Immature natural killer cell (primary cell): Measurements from ENCODE around the gene OTOGL. TPM values are rescaled to one million over a fixed set of nuclear protein-coding genes. Genes with fewer than 3 reads are reported as not detected.

Experiments used
- DNase-seq, 3 donors: peaks; one replicate each; pipeline ENCODE4 v3.0.0; 2022; ENCODE audit warnings: mixed read lengths in 1 of 3
- H3K27ac Mint-ChIP-seq, 6 donors: one replicate each; pipeline ENCODE4 v1.8.0; 2020; ENCODE audit warnings: mixed read lengths in 6 of 6, mild to moderate bottlenecking in 5 of 6, inconsistent platforms in 4 of 6, moderate library complexity in 3 of 6
- H3K27me3 Mint-ChIP-seq, 3 donors: one replicate each; pipeline ENCODE4 v1.8.0; 2020 to 2021; ENCODE audit warnings: low read depth in 3 of 3, mild to moderate bottlenecking in 3 of 3, mixed read lengths in 3 of 3, moderate library complexity in 3 of 3, inconsistent platforms in 1 of 3
- H3K36me3 Mint-ChIP-seq, 3 donors: one replicate each; pipeline ENCODE4 v1.8.0; 2020; ENCODE audit warnings: mixed read lengths in 3 of 3, inconsistent platforms in 2 of 3, mild to moderate bottlenecking in 2 of 3
- H3K4me1 Mint-ChIP-seq, 2 donors: one replicate each; pipeline ENCODE4 v1.8.0; 2020; ENCODE audit warnings: inconsistent platforms in 2 of 2, mild to moderate bottlenecking in 2 of 2, mixed read lengths in 2 of 2, moderate library complexity in 1 of 2
- H3K4me3 Mint-ChIP-seq, 5 donors: one replicate each; pipeline ENCODE4 v1.8.0; 2020; ENCODE audit warnings: mild to moderate bottlenecking in 5 of 5, mixed read lengths in 5 of 5, inconsistent platforms in 3 of 5, moderate library complexity in 3 of 5
- H3K9me3 Mint-ChIP-seq, 6 donors: one replicate each; pipeline ENCODE4 v1.8.0; 2020; ENCODE audit warnings: mild to moderate bottlenecking in 6 of 6, mixed read lengths in 6 of 6, inconsistent platforms in 4 of 6, moderate library complexity in 3 of 6
- polyA plus RNA-seq, 3 donors: library from polyadenylated mRNA; unstranded; fragments of 300-500 nt; fragmentation: Illumina TruSeq; gene quantifications; one replicate each; pipeline ENCODE4 v1.2.3, GENCODE V29; 2021

OTOGL gene
- polyA plus RNA-seq, 3 donors from 2014 or later: not detected

GRCh38 chr12:80356097-80356496, 256.8 kb downstream of the OTOGL start:
- no peak for DNase-seq
- no peaks in the 10 kb centered on the region for H3K4me1 Mint-ChIP-seq
- peaks cover 0 to 3% (median 0%) of the 10 kb centered on the region in 6 donors for H3K9me3 Mint-ChIP-seq
- H3K27ac Mint-ChIP-seq: no peak overlapping the region
- no peaks in the 10 kb centered on the region for H3K36me3 Mint-ChIP-seq
- no peaks in the 10 kb centered on the region for H3K27me3 Mint-ChIP-seq
- H3K4me3 Mint-ChIP-seq: no peak overlapping the region

GRCh38 chr12:80359703-80360102, 260.4 kb downstream of the OTOGL start:
- Mint-ChIP-seq H3K4me3 (no peak overlapping the region), H3K27me3 (peaks cover 0 to 3% (median 0%) of the 10 kb centered on the region in 3 donors), H3K4me1 (no peaks in the 10 kb centered on the region), H3K27ac (no peak overlapping the region), H3K36me3 (no peaks in the 10 kb centered on the region), H3K9me3 (peaks cover 0 to 6% (median 3%) of the 10 kb centered on the region in 6 donors)
- no peak for DNase-seq

- no peaks in the 10 kb centered on the region for H3K36me3 Mint-ChIP-seq
- no peak for DNase-seq
- no peaks in the 10 kb centered on the region for H3K4me1 Mint-ChIP-seq
- no peak overlapping the region for H3K27ac Mint-ChIP-seq
- no peak overlapping the region for H3K4me3 Mint-ChIP-seq
- peaks cover 0 to 3% (median 0%) of the 10 kb centered on the region in 3 donors for H3K27me3 Mint-ChIP-seq
- peaks cover 0 to 6% (median 3%) of the 10 kb centered on the region in 6 donors for H3K9me3 Mint-ChIP-seq
These were observed 264.7 kb downstream of the OTOGL start for GRCh38 chr12:80364056-80364455.

GRCh38 chr12:80373666-80374065, 274.3 kb downstream of the OTOGL start:
- Mint-ChIP-seq H3K27ac (no peak overlapping the region), H3K27me3 (no peaks in the 10 kb centered on the region), H3K4me1 (no peaks in the 10 kb centered on the region), H3K9me3 (peaks cover 0 to 4% (median 0%) of the 10 kb centered on the region in 6 donors), H3K36me3 (no peaks in the 10 kb centered on the region), H3K4me3 (no peak overlapping the region)
- no peak for DNase-seq

GRCh38 chr12:80374615-80375014, 275.3 kb downstream of the OTOGL start:
- H3K9me3 Mint-ChIP-seq: peaks cover 0 to 4% (median 0%) of the 10 kb centered on the region in 6 donors
- no peak for DNase-seq
- H3K36me3 Mint-ChIP-seq: no peaks in the 10 kb centered on the region
- H3K4me3 Mint-ChIP-seq: no peak overlapping the region
- no peaks in the 10 kb centered on the region for H3K27me3 Mint-ChIP-seq
- no peak overlapping the region for H3K27ac Mint-ChIP-seq
- H3K4me1 Mint-ChIP-seq: no peaks in the 10 kb centered on the region

GRCh38 chr12:80377140-80377794, 277.9 kb downstream of the OTOGL start:
- Mint-ChIP-seq H3K27ac (no peak overlapping the region), H3K9me3 (peaks cover 0 to 4% (median under 1%) of the 10 kb centered on the region in 6 donors), H3K4me1 (no peaks in the 10 kb centered on the region), H3K27me3 (peaks cover 0 to 1% (median 0%) of the 10 kb centered on the region in 3 donors), H3K4me3 (no peak overlapping the region), H3K36me3 (no peaks in the 10 kb centered on the region)
- no peak for DNase-seq

- Mint-ChIP-seq H3K4me1 (no peaks in the 10 kb centered on the region), H3K27ac (no peak overlapping the region), H3K9me3 (peaks cover 0 to 9% (median under 1%) of the 10 kb centered on the region in 6 donors), H3K4me3 (no peak overlapping the region), H3K36me3 (peaks cover 0 to 3% (median 0%) of the 10 kb centered on the region in 3 donors), H3K27me3 (peaks cover 0 to 1% (median 0%) of the 10 kb centered on the region in 3 donors)
- DNase-seq: no peak
These were observed 281.8 kb downstream of the OTOGL start for GRCh38 chr12:80381121-80381520.

- Mint-ChIP-seq H3K4me3 (no peak overlapping the region), H3K27ac (no peak overlapping the region), H3K27me3 (peaks cover 0 to 3% (median 0%) of the 10 kb centered on the region in 3 donors), H3K4me1 (no peaks in the 10 kb centered on the region), H3K36me3 (peaks cover 0 to 3% (median 0%) of the 10 kb centered on the region in 3 donors), H3K9me3 (peaks cover 0 to 11% (median 4%) of the 10 kb centered on the region in 6 donors)
- no peak for DNase-seq
These were observed 282.9 kb downstream of the OTOGL start for GRCh38 chr12:80382254-80382653.

GRCh38 chr12:80400571-80400991, 301.2 kb downstream of the OTOGL start:
- Mint-ChIP-seq H3K4me3 (no peak overlapping the region), H3K27ac (no peak overlapping the region), H3K9me3 (peaks cover 3 to 17% (median 6%) of the 10 kb centered on the region in 6 donors), H3K27me3 (peaks cover 0 to 5% (median 4%) of the 10 kb centered on the region in 3 donors), H3K36me3 (no peaks in the 10 kb centered on the region), H3K4me1 (no peaks in the 10 kb centered on the region)
- no peak for DNase-seq

GRCh38 chr12:80401191-80401590, 301.9 kb downstream of the OTOGL start:
- H3K27me3 Mint-ChIP-seq: peaks cover 0 to 5% (median 5%) of the 10 kb centered on the region in 3 donors
- no peak overlapping the region for H3K27ac Mint-ChIP-seq
- H3K4me3 Mint-ChIP-seq: no peak overlapping the region
- H3K9me3 Mint-ChIP-seq: peaks cover 3 to 17% (median 6%) of the 10 kb centered on the region in 6 donors
- DNase-seq: no peak
- no peaks in the 10 kb centered on the region for H3K36me3 Mint-ChIP-seq
- H3K4me1 Mint-ChIP-seq: no peaks in the 10 kb centered on the region

GRCh38 chr12:80404629-80405028, 305.3 kb downstream of the OTOGL start:
- no peaks in the 10 kb centered on the region for H3K4me1 Mint-ChIP-seq
- H3K27ac Mint-ChIP-seq: no peak overlapping the region
- H3K9me3 Mint-ChIP-seq: peaks cover 1 to 13% (median 4%) of the 10 kb centered on the region in 6 donors
- peaks cover 0 to 5% (median 3%) of the 10 kb centered on the region in 3 donors for H3K27me3 Mint-ChIP-seq
- H3K4me3 Mint-ChIP-seq: no peak overlapping the region
- no peak for DNase-seq
- no peaks in the 10 kb centered on the region for H3K36me3 Mint-ChIP-seq

- Mint-ChIP-seq H3K9me3 (peaks cover 0 to 8% (median 0%) of the 10 kb centered on the region in 6 donors), H3K36me3 (no peaks in the 10 kb centered on the region), H3K4me1 (no peaks in the 10 kb centered on the region), H3K27ac (no peak overlapping the region), H3K27me3 (peaks cover 0 to 3% (median 0%) of the 10 kb centered on the region in 3 donors), H3K4me3 (no peak overlapping the region)
- DNase-seq: no peak
These were observed 306.9 kb downstream of the OTOGL start for GRCh38 chr12:80406253-80406652.

- no peak overlapping the region for H3K27ac Mint-ChIP-seq
- H3K27me3 Mint-ChIP-seq: no peaks in the 10 kb centered on the region
- DNase-seq: no peak
- H3K36me3 Mint-ChIP-seq: no peaks in the 10 kb centered on the region
- no peaks in the 10 kb centered on the region for H3K4me1 Mint-ChIP-seq
- H3K9me3 Mint-ChIP-seq: peaks cover 0 to 11% (median 0%) of the 10 kb centered on the region in 6 donors
- H3K4me3 Mint-ChIP-seq: no peak overlapping the region
These were observed 312.4 kb downstream of the OTOGL start for GRCh38 chr12:80411787-80412186.

GRCh38 chr12:80412343-80412953, 313.1 kb downstream of the OTOGL start:
- no peaks in the 10 kb centered on the region for H3K36me3 Mint-ChIP-seq
- H3K27me3 Mint-ChIP-seq: no peaks in the 10 kb centered on the region
- H3K4me1 Mint-ChIP-seq: no peaks in the 10 kb centered on the region
- peak in 1 of 3 donors; percentile 3 for DNase-seq
- H3K27ac Mint-ChIP-seq: no peak overlapping the region
- H3K4me3 Mint-ChIP-seq: no peak overlapping the region
- H3K9me3 Mint-ChIP-seq: peaks cover 0 to 11% (median 0%) of the 10 kb centered on the region in 6 donors
